ENCODE measurements around the gene ILDR1.

DNA sequence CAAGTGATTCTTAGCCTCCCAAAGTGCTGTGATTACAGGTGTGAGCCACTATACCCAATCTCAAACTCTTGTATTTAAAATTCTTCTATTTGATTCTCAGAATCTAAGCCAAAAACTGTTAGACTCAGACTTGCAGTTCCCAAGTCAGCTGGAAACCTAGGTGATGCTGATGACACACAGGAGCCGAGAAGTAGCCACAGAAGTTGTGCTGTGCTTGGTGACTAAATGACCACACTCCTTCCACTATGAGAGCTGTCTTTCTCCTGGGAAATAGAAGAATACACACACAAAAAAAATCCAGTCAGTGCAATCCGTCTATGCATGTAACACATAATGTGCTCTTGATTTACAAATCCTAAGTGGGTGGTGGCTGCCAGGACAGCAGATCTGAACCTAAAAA is 33.9 kb downstream of the ILDR1 start:
- TF ChIP-seq YY1 (IDR thresholded peaks at IDR 0.05; ENCODE audit: insufficient read depth, insufficient read length): no peak
- TF ChIP-seq ZNF274 (IDR thresholded peaks at IDR 0.05; ENCODE audit: low read depth, low read length): no peak
- no peak for TF ChIP-seq SUZ12 (IDR thresholded peaks at IDR 0.05; ENCODE audit: extremely low read depth, insufficient read depth, insufficient read length)
